CD14-positive monocyte (primary cell): ENCODE data around the gene LRRC59. TPM values are rescaled to one million over a fixed set of nuclear protein-coding genes. Genes with fewer than 3 reads are reported as not detected.
"Not testable (repeated sequence)": the region's sequence is repeated elsewhere in the genome, so short reads cannot be mapped to it uniquely, and the experiment has no call there.

Experiments used
- DNase-seq, 3 donors: peaks; one replicate each; pipeline ENCODE4 v3.0.0-alpha.2; 2011 to 2022
- H2AFZ ChIP-seq: 2 replicates; pipeline ENCODE4 v1.6.0; 2012; ENCODE audit warnings: mild to moderate bottlenecking, low read depth, low read length, inconsistent platforms; ENCODE audit not compliant: insufficient read depth, poor library complexity, severe bottlenecking
- H3K27ac ChIP-seq, 2 donors: 1 replicate in 1 of 2; 2 replicates in 1 of 2; pipeline ENCODE4 v1.5.1; 2012 to 2013; ENCODE audit warnings: low read length in 2 of 2, control low read depth in 1 of 2, inconsistent platforms in 1 of 2, low read depth in 1 of 2, mild to moderate bottlenecking in 1 of 2
- H3K27me3 ChIP-seq, 2 donors: one replicate each; pipeline versions ENCODE4 v1.6.0 to v1.6.1; 2011 to 2013; ENCODE audit warnings: low read length in 2 of 2; ENCODE audit not compliant: control insufficient read depth in 2 of 2, insufficient read depth in 2 of 2
- H3K36me3 ChIP-seq, 2 donors: replicated peaks in 1 of 2; 1 replicate in 1 of 2; 2 replicates in 1 of 2; pipeline versions ENCODE4 v1.5.1 to v1.6.1; 2012 to 2013; ENCODE audit warnings: low read length in 2 of 2, control low read depth in 1 of 2, inconsistent platforms in 1 of 2, mild to moderate bottlenecking in 1 of 2; ENCODE audit not compliant: insufficient read depth in 2 of 2, control insufficient read depth in 1 of 2
- H3K4me1 ChIP-seq, 2 donors: 1 replicate in 1 of 2; 2 replicates in 1 of 2; pipeline versions ENCODE4 v1.5.1 to v1.6.1; 2012 to 2013; ENCODE audit warnings: low read length in 2 of 2, control low read depth in 1 of 2, inconsistent platforms in 1 of 2, mild to moderate bottlenecking in 1 of 2, moderate library complexity in 1 of 2; ENCODE audit not compliant: insufficient read depth in 2 of 2, control insufficient read depth in 1 of 2
- H3K4me2 ChIP-seq: replicated peaks from 2 replicates; pipeline ENCODE3; 2012; ENCODE audit warnings: low read length, moderate library complexity, mild to moderate bottlenecking; ENCODE audit not compliant: poor library complexity, severe bottlenecking; ENCODE audit errors: extremely low read depth
- H3K4me3 ChIP-seq, 3 experiments: fragments of 200-600 bp in 1 of 3; sonication (generic) in 1 of 3; replicated peaks in 1 of 3; 1 replicate in 2 of 3; 2 replicates in 1 of 3; pipeline ENCODE4 v1.5.1; 2011 to 2013; ENCODE audit warnings: low read length in 3 of 3, mild to moderate bottlenecking in 3 of 3, control low read depth in 2 of 3, low read depth in 2 of 3, inconsistent platforms in 1 of 3, moderate library complexity in 1 of 3
- H3K79me2 ChIP-seq: 2 replicates; pipeline ENCODE4 v1.6.0; 2012; ENCODE audit warnings: mild to moderate bottlenecking, control low read depth, inconsistent platforms, low read length, moderate library complexity; ENCODE audit not compliant: insufficient read depth
- H3K9ac ChIP-seq: 2 replicates; pipeline ENCODE4 v1.6.0; 2017; ENCODE audit warnings: low read length, mild to moderate bottlenecking; ENCODE audit not compliant: insufficient read depth, poor library complexity, severe bottlenecking
- H3K9me3 ChIP-seq, 2 donors: replicated peaks in 1 of 2; 1 replicate in 1 of 2; 2 replicates in 1 of 2; pipeline versions ENCODE4 v1.5.1 to v1.6.1; 2012 to 2013; ENCODE audit warnings: low read length in 2 of 2, control low read depth in 1 of 2; ENCODE audit not compliant: control insufficient read depth in 1 of 2, insufficient read depth in 1 of 2
- H4K20me1 ChIP-seq: 2 replicates; pipeline ENCODE4 v1.6.0; 2012; ENCODE audit warnings: mild to moderate bottlenecking, low read length, control low read depth, moderate library complexity; ENCODE audit not compliant: insufficient read depth
- H3K27ac Mint-ChIP-seq, 7 donors: one replicate each; pipeline ENCODE4 v1.8.0; 2020; ENCODE audit warnings: mild to moderate bottlenecking in 7 of 7, mixed read lengths in 7 of 7, moderate library complexity in 6 of 7, inconsistent platforms in 2 of 7
- H3K27me3 Mint-ChIP-seq, 3 donors: one replicate each; pipeline ENCODE4 v1.8.0; 2021 to 2022; ENCODE audit warnings: low read depth in 3 of 3, mild to moderate bottlenecking in 3 of 3, mixed read lengths in 3 of 3, moderate library complexity in 3 of 3, inconsistent platforms in 1 of 3
- H3K36me3 Mint-ChIP-seq, 2 donors: one replicate each; pipeline ENCODE4 v1.8.0; 2020; ENCODE audit warnings: mixed read lengths in 2 of 2, inconsistent platforms in 1 of 2, mild to moderate bottlenecking in 1 of 2
- H3K4me1 Mint-ChIP-seq: one replicate; pipeline ENCODE4 v1.8.0; 2020; ENCODE audit warnings: mild to moderate bottlenecking, mixed read lengths
- H3K4me3 Mint-ChIP-seq, 2 donors: one replicate each; pipeline ENCODE4 v1.8.0; 2020; ENCODE audit warnings: mild to moderate bottlenecking in 2 of 2, mixed read lengths in 2 of 2, moderate library complexity in 1 of 2
- H3K9me3 Mint-ChIP-seq, 7 donors: one replicate each; pipeline ENCODE4 v1.8.0; 2020 to 2022; ENCODE audit warnings: mixed read lengths in 7 of 7, mild to moderate bottlenecking in 6 of 7, moderate library complexity in 6 of 7, inconsistent platforms in 2 of 7
- CTCF ChIP-seq: fragments of 200-600 bp; IDR thresholded peaks from one replicate; pipeline ENCODE4 v1.8.0; 2022; ENCODE audit warnings: antibody characterized with exemption, mild to moderate bottlenecking
- WGBS: methylation state at CpG from one replicate; pipeline ENCODE4 v1.1.5; 2013; ENCODE audit warnings: missing lambda C conversion rate; ENCODE audit not compliant: insufficient coverage; 5-methylcytosine and 5-hydroxymethylcytosine counted together
- intact Hi-C, 2 donors: fragments of 100-400 bp; cut with micrococcal nuclease; formaldehyde crosslinking; loops; one replicate each; pipeline versions ENCODE4 v1.15.0 to v1.15.1; 2023
- polyA plus RNA-seq, 3 donors: library from polyadenylated mRNA; depleted of rRNA in 1 of 3; unstranded in 2 of 3; stranded (reverse) in 1 of 3; fragments of 300-500 nt in 2 of 3; fragments of >200 nt in 1 of 3; fragmentation: Illumina TruSeq in 2 of 3; gene quantifications; 1 replicate in 2 of 3; 2 replicates in 1 of 3; pipeline ENCODE4 v1.2.3, GENCODE V29; 2012 to 2021

Gene LRRC59
- polyA plus RNA-seq, 3 donors = 36.6 to 48.9 (median 45.7) TPM

GRCh38 chr17:50407921-50408320 lies 10.6 kb upstream of the LRRC59 start:
- Histone ChIP-seq H3K27me3 (no peaks in the 10 kb centered on the region), H3K4me3 (no peak overlapping the region), H3K79me2 (no peaks in the 10 kb centered on the region), H3K9ac (no peak overlapping the region), H3K36me3 (no peaks in the 10 kb centered on the region), H3K4me2 (no peak overlapping the region), H3K27ac (no peak overlapping the region), H3K4me1 (peaks cover 0 to 3% of the 10 kb centered on the region in 2 donors), H2AFZ (no peak overlapping the region), H4K20me1 (no peaks in the 10 kb centered on the region), H3K9me3 (no peaks in the 10 kb centered on the region)
- Mint-ChIP-seq H3K36me3 (no peaks in the 10 kb centered on the region), H3K27ac (no peak overlapping the region), H3K27me3 (peaks cover 3 to 14% (median 5%) of the 10 kb centered on the region in 3 donors), H3K4me1 (peaks cover 11% of the 10 kb centered on the region), H3K9me3 (peaks cover 0 to 5% (median 4%) of the 10 kb centered on the region in 7 donors), H3K4me3 (no peak overlapping the region)
- no peak for TF ChIP-seq CTCF
- 100% methylated on average over 3 of the region's 4 CpGs for WGBS
- intact Hi-C loops = no loop called here
- no peak for DNase-seq

- H3K4me3 ChIP-seq = no peak overlapping the region
- DNase-seq = no peak
- H3K4me1 ChIP-seq = peaks cover 0 to 3% of the 10 kb centered on the region in 2 donors
- WGBS = 92% methylated on average over 1 of the region's 5 CpGs
- no peak for TF ChIP-seq CTCF
- H3K4me3 Mint-ChIP-seq = no peak overlapping the region
- no peak overlapping the region for H2AFZ ChIP-seq
- H3K9me3 ChIP-seq = no peaks in the 10 kb centered on the region
- no peaks in the 10 kb centered on the region for H3K79me2 ChIP-seq
- H4K20me1 ChIP-seq = no peaks in the 10 kb centered on the region
- peak overlapping the region in 1 of 7 donors; percentile 68 for H3K27ac Mint-ChIP-seq
- no peaks in the 10 kb centered on the region for H3K27me3 ChIP-seq
- intact Hi-C loops = no loop called here
- no peak overlapping the region for H3K9ac ChIP-seq
- H3K27ac ChIP-seq = no peak overlapping the region
- H3K27me3 Mint-ChIP-seq = peaks cover 3 to 14% (median 7%) of the 10 kb centered on the region in 3 donors
- no peaks in the 10 kb centered on the region for H3K9me3 Mint-ChIP-seq
- H3K4me1 Mint-ChIP-seq = peaks cover 6% of the 10 kb centered on the region
- no peaks in the 10 kb centered on the region for H3K36me3 ChIP-seq
- H3K36me3 Mint-ChIP-seq = no peaks in the 10 kb centered on the region
- no peak overlapping the region for H3K4me2 ChIP-seq
Measured at GRCh38 chr17:50406578-50406977, 9.3 kb upstream of the LRRC59 start.

GRCh38 chr17:50405351-50405750 lies 8.0 kb upstream of the LRRC59 start:
- H4K20me1 ChIP-seq, H3K27me3 ChIP-seq, H3K27ac Mint-ChIP-seq, H3K4me2 ChIP-seq, H3K36me3 ChIP-seq, H3K4me3 Mint-ChIP-seq, H3K36me3 Mint-ChIP-seq, H3K9me3 Mint-ChIP-seq, H3K4me1 Mint-ChIP-seq, H3K27ac ChIP-seq, DNase-seq, H3K79me2 ChIP-seq, H3K4me3 ChIP-seq, H3K9me3 ChIP-seq, intact Hi-C loops, H3K9ac ChIP-seq, H3K4me1 ChIP-seq, H2AFZ ChIP-seq: not testable (repeated sequence)
- peaks cover 3 to 14% (median 7%) of the 10 kb centered on the region in 3 donors for H3K27me3 Mint-ChIP-seq
- 96% methylated on average over 3 of the region's 4 CpGs for WGBS
